ENCODE measurements around the gene CCDC88B.

Gene CCDC88B

GRCh38 chr11:64378335-64378880, 38.4 kb downstream of the CCDC88B start:
- TF ChIP-seq, protein P1, sequence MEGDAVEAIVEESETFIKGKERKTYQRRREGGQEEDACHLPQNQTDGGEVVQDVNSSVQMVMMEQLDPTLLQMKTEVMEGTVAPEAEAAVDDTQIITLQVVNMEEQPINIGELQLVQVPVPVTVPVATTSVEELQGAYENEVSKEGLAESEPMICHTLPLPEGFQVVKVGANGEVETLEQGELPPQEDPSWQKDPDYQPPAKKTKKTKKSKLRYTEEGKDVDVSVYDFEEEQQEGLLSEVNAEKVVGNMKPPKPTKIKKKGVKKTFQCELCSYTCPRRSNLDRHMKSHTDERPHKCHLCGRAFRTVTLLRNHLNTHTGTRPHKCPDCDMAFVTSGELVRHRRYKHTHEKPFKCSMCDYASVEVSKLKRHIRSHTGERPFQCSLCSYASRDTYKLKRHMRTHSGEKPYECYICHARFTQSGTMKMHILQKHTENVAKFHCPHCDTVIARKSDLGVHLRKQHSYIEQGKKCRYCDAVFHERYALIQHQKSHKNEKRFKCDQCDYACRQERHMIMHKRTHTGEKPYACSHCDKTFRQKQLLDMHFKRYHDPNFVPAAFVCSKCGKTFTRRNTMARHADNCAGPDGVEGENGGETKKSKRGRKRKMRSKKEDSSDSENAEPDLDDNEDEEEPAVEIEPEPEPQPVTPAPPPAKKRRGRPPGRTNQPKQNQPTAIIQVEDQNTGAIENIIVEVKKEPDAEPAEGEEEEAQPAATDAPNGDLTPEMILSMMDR (IDR thresholded peaks at IDR 0.05; ENCODE audit: low read length, missing control alignments), result no peak
- no peak overlapping the region for H3K4me3 ChIP-seq (replicated peaks; ENCODE audit: low read depth, low read length)
- DNase-seq (ENCODE audit: low read depth), result peak; percentile 29

GRCh38 chr11:64379160-64379559, 39.2 kb downstream of the CCDC88B start:
- TF ChIP-seq, protein P1 (IDR thresholded peaks at IDR 0.05; ENCODE audit: low read length, missing control alignments), result no peak

DNA sequence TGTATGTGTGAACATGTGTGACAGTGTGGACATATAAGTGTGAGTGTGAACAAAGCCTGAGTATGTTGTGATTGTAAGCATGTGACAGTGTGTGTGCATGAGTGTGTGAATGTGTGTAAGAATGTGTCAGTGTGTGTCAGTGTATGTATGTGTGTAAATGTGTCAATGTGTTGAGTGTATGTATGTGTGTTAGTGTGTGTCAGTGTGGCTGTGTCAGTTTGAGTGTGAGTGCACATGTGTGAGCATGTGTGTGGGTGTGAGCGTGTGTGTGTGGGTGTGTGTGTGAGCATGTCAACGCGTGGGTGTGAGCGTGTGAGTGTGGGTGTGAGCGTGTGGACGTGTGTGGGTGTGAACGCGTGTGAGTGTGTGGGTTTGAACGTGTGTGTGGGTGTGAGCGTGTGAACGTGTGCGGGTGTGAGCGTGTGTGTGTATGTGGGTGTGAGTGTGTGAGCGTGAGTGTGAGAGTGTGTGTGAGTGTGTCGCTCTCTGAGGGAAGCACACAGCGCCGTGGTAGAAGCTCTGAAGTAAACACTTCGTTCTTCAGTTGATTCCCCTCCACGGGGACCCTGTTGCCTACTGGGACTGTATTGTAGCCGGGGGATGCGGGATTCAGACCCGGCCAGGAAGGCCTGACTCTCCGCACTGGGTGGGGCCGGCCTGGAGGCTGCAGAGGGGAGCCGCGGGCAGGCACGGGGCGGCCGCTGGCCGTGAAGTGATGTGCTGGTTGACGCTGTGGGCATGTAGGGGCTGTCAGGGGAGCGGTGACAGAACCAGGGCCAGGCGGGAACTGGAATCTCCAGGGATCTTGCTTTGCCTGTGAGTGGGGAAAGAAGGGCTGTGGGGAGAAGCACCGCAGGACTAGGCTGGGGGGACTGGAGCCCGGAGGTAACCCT, 40.1 kb downstream of the CCDC88B start:
- H3K4me3 ChIP-seq (replicated peaks; ENCODE audit: low read depth, low read length), result no peak overlapping the region
- TF ChIP-seq, protein P1 (IDR thresholded peaks at IDR 0.05; ENCODE audit: low read length, missing control alignments), result no peak
- DNase-seq (ENCODE audit: low read depth), result no peak

More at GRCh38 chr11:64379160-64379559, 39.2 kb downstream of the CCDC88B start:
- no peak for DNase-seq (ENCODE audit: low read depth)
- no peak overlapping the region for H3K4me3 ChIP-seq (replicated peaks; ENCODE audit: low read depth, low read length)

- no peak overlapping the region for H3K4me3 ChIP-seq (replicated peaks; ENCODE audit: low read depth, low read length)
- TF ChIP-seq, protein P1 (IDR thresholded peaks at IDR 0.05; ENCODE audit: low read length, missing control alignments), result no peak
- DNase-seq (ENCODE audit: low read depth), result no peak
These were observed 41.3 kb downstream of the CCDC88B start for GRCh38 chr11:64381350-64381749.

DNA sequence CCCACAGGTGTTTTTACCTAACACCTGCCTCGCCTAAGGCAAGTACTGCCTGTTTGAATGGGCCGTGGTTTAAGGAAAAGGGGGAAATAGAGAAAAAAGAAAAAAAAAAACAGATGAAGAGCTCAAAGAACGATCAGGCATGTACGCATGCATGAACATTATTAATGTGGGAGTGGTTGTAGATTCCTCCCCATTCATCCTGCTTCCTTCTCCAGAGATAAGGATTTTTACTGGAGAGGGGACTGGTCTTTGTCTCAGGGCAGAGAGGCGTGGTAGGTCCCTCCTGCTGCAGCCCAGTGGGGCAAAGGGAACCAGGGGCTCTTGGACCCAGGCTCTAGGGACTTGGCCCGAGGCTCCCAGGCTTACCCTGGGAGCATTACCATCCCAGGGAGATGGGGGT, 42.0 kb downstream of the CCDC88B start:
- TF ChIP-seq, protein P1 (IDR thresholded peaks at IDR 0.05; ENCODE audit: low read length, missing control alignments), result no peak
- no peak for DNase-seq (ENCODE audit: low read depth)
- no peak overlapping the region for H3K4me3 ChIP-seq (replicated peaks; ENCODE audit: low read depth, low read length)

DNA sequence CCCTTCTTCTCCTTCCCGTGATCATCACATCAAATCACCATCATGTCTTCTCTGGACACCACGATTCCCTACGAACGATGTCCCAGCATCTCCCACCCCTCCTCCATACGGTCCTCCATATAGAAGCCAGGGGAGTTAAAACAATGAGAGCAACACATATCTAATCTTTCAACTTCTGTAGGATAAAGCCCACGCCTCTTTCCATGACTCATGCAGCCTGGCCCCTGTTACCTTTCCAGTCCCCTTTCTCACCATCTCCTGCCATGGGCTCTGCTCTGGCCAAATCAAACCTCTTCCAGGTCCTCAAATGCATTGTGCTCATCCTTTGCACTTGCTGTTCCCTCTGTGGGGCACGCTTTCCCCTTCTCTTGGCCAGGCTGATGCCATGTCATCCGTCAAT, 42.6 kb downstream of the CCDC88B start:
- H3K4me3 ChIP-seq (replicated peaks; ENCODE audit: low read depth, low read length), result no peak overlapping the region
- DNase-seq (ENCODE audit: low read depth), result no peak
- TF ChIP-seq, protein P1 (IDR thresholded peaks at IDR 0.05; ENCODE audit: low read length, missing control alignments), result no peak
